ENCODE results near the gene IARS1. TPM values are rescaled to one million over a fixed set of nuclear protein-coding genes. Genes with fewer than 3 reads are reported as not detected.

Gene IARS1
- total and polyA plus RNA-seq, 2 experiments from 2014 or later = 105 to 310 TPM

DNA sequence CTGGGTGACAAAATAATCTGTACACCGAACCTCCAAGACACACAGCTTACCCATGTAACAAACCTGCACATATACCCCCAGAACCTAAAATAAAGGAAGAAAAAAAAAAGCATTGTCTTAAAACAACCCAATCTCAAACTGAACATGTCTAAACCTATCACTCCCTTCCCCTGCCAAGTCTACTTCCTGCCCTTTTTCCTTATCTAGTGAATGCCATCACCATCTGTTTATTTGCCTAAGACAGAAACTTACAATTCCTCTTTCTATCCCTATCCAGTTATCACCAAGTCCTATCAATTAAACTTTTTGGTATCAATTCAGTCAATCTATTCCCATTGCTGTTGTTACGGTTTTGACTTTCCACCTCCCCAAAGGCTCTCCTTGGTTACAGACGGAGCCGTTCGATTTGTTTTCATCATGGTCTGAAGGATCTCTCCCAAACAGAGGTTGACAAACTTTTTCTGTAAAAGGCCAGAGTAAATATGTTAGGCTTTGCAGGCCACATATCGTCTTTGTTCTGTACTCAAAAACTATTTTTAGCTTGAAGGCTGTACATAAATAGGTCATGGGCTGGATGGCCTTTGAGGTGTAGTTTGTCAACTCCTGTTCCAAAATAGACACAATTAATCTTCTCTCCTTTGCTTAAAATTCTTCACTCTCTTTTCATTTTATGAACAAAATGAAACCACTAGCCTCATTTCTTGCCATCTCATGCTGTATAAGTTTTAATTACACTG lies 19.6 kb upstream of the IARS1 start:
- Histone ChIP-seq H3K4me1 (ENCODE audit: insufficient read depth) (no peaks in the 10 kb centered on the region), H4K20me1 (replicated peaks; ENCODE audit: insufficient read depth) (peaks cover 21% of the 10 kb centered on the region), H2AFZ (no peak overlapping the region), H3K79me2 (replicated peaks; ENCODE audit: insufficient read depth) (peaks cover 22% of the 10 kb centered on the region), H3K4me3 (no peak overlapping the region), H3K27ac (ENCODE audit: low read depth) (0 out of 2 replicates have a peak overlapping the region, but pooled peaks have one; percentile 20), H3K27me3 (ENCODE audit: insufficient read depth) (no peaks in the 10 kb centered on the region), H3K9me2 (ENCODE audit: insufficient read depth) (no peaks in the 10 kb centered on the region), H3K36me3 (ENCODE audit: insufficient read depth) (peaks cover 36% of the 10 kb centered on the region), H3K4me2 (no peak overlapping the region), H3F3A (replicated peaks; ENCODE audit: low read depth) (no peaks in the 10 kb centered on the region)
- peaks cover 61% of the 10 kb centered on the region for H3K36me3 Mint-ChIP-seq (ENCODE audit: low read depth)
- TF ChIP-seq EZH2phosphoT487 (IDR thresholded peaks at IDR 0.05; ENCODE audit: unreplicated experiment) (no peak), ZNF331 (CRISPR knock-in tag; IDR thresholded peaks at IDR 0.05; ENCODE audit: low read depth) (no peak), POLR2AphosphoS5 (IDR thresholded peaks at IDR 0.05; ENCODE audit: low read depth) (no peak), STAT1 (IDR thresholded peaks at IDR 0.05; ENCODE audit: unreplicated experiment) (no peak)
- TF ChIP-seq, protein P1, sequence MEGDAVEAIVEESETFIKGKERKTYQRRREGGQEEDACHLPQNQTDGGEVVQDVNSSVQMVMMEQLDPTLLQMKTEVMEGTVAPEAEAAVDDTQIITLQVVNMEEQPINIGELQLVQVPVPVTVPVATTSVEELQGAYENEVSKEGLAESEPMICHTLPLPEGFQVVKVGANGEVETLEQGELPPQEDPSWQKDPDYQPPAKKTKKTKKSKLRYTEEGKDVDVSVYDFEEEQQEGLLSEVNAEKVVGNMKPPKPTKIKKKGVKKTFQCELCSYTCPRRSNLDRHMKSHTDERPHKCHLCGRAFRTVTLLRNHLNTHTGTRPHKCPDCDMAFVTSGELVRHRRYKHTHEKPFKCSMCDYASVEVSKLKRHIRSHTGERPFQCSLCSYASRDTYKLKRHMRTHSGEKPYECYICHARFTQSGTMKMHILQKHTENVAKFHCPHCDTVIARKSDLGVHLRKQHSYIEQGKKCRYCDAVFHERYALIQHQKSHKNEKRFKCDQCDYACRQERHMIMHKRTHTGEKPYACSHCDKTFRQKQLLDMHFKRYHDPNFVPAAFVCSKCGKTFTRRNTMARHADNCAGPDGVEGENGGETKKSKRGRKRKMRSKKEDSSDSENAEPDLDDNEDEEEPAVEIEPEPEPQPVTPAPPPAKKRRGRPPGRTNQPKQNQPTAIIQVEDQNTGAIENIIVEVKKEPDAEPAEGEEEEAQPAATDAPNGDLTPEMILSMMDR (conservative IDR thresholded peaks at IDR 0.05; ENCODE audit: low read depth in 2 of 2) = no peak
- TF ChIP-seq, protein P2, sequence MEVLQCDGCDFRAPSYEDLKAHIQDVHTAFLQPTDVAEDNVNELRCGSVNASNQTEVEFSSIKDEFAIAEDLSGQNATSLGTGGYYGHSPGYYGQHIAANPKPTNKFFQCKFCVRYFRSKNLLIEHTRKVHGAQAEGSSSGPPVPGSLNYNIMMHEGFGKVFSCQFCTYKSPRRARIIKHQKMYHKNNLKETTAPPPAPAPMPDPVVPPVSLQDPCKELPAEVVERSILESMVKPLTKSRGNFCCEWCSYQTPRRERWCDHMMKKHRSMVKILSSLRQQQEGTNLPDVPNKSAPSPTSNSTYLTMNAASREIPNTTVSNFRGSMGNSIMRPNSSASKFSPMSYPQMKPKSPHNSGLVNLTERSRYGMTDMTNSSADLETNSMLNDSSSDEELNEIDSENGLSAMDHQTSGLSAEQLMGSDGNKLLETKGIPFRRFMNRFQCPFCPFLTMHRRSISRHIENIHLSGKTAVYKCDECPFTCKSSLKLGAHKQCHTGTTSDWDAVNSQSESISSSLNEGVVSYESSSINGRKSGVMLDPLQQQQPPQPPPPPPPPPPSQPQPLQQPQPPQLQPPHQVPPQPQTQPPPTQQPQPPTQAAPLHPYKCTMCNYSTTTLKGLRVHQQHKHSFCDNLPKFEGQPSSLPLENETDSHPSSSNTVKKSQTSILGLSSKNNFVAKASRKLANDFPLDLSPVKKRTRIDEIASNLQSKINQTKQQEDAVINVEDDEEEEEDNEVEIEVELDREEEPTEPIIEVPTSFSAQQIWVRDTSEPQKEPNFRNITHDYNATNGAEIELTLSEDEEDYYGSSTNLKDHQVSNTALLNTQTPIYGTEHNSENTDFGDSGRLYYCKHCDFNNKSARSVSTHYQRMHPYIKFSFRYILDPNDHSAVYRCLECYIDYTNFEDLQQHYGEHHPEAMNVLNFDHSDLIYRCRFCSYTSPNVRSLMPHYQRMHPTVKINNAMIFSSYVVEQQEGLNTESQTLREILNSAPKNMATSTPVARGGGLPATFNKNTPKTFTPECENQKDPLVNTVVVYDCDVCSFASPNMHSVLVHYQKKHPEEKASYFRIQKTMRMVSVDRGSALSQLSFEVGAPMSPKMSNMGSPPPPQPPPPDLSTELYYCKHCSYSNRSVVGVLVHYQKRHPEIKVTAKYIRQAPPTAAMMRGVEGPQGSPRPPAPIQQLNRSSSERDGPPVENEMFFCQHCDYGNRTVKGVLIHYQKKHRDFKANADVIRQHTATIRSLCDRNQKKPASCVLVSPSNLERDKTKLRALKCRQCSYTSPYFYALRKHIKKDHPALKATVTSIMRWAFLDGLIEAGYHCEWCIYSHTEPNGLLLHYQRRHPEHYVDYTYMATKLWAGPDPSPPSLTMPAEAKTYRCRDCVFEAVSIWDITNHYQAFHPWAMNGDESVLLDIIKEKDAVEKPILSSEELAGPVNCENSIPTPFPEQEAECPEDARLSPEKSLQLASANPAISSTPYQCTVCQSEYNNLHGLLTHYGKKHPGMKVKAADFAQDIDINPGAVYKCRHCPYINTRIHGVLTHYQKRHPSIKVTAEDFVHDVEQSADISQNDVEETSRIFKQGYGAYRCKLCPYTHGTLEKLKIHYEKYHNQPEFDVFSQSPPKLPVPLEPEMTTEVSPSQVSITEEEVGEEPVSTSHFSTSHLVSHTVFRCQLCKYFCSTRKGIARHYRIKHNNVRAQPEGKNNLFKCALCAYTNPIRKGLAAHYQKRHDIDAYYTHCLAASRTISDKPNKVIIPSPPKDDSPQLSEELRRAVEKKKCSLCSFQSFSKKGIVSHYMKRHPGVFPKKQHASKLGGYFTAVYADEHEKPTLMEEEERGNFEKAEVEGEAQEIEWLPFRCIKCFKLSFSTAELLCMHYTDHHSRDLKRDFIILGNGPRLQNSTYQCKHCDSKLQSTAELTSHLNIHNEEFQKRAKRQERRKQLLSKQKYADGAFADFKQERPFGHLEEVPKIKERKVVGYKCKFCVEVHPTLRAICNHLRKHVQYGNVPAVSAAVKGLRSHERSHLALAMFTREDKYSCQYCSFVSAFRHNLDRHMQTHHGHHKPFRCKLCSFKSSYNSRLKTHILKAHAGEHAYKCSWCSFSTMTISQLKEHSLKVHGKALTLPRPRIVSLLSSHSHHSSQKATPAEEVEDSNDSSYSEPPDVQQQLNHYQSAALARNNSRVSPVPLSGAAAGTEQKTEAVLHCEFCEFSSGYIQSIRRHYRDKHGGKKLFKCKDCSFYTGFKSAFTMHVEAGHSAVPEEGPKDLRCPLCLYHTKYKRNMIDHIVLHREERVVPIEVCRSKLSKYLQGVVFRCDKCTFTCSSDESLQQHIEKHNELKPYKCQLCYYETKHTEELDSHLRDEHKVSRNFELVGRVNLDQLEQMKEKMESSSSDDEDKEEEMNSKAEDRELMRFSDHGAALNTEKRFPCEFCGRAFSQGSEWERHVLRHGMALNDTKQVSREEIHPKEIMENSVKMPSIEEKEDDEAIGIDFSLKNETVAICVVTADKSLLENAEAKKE (CRISPR knock-in tag; IDR thresholded peaks at IDR 0.05) = no peak
- TF ChIP-seq, protein P3, sequence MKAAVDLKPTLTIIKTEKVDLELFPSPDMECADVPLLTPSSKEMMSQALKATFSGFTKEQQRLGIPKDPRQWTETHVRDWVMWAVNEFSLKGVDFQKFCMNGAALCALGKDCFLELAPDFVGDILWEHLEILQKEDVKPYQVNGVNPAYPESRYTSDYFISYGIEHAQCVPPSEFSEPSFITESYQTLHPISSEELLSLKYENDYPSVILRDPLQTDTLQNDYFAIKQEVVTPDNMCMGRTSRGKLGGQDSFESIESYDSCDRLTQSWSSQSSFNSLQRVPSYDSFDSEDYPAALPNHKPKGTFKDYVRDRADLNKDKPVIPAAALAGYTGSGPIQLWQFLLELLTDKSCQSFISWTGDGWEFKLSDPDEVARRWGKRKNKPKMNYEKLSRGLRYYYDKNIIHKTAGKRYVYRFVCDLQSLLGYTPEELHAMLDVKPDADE (IDR thresholded peaks at IDR 0.05) = no peak
- no peaks in the 10 kb centered on the region for H3K9me3 Mint-ChIP-seq
- no peak for DNase-seq (ENCODE audit: low spot score)
- H3K4me3 Mint-ChIP-seq = no peak overlapping the region
- no peaks in the 10 kb centered on the region for H3K4me1 Mint-ChIP-seq
- ATAC-seq = no peak
- H3K27ac Mint-ChIP-seq = peak overlapping the region; percentile 35; the same call in 1 of the 2 replicates
- H3K27me3 Mint-ChIP-seq (ENCODE audit: insufficient read depth, low read depth, poor library complexity) = peaks cover 4% of the 10 kb centered on the region

Measured in GM23338 (cell line).